Stimulated activated CD4-positive, alpha-beta T cell treated with anti-CD3 and anti-CD28 coated beads, Interleukin-1b, Interleukin-23, amount 100 ng/mL, for 1 hour (primary cell): ENCODE data around the gene ZCCHC24.
A peak's percentile ranks its signal among the peaks of the same experiment; 100 is the strongest.

ENCODE experiments used
- DNase-seq, 2 donors: peaks; one replicate each; pipeline ENCODE4 v3.0.0-alpha.2; 2020; ENCODE audit warnings: low read depth in 2 of 2

ZCCHC24 gene

GRCh38 chr10:79411546-79412495, 33.6 kb downstream of the ZCCHC24 start:
- DNase-seq: no peak

GRCh38 chr10:79410315-79411094, 34.9 kb downstream of the ZCCHC24 start:
- DNase-seq: no peak

GRCh38 chr10:79409726-79410085, 35.7 kb downstream of the ZCCHC24 start:
- DNase-seq: no peak

- no peak for DNase-seq
Measured at GRCh38 chr10:79409038-79409725, 36.2 kb downstream of the ZCCHC24 start.

GRCh38 chr10:79407811-79408795, 37.3 kb downstream of the ZCCHC24 start:
- DNase-seq: no peak

GRCh38 chr10:79407423-79407796, 38.0 kb downstream of the ZCCHC24 start:
- DNase-seq: no peak

GRCh38 chr10:79406683-79407422, 38.6 kb downstream of the ZCCHC24 start:
- no peak for DNase-seq

GRCh38 chr10:79405995-79406515, 39.4 kb downstream of the ZCCHC24 start:
- DNase-seq: no peak

- no peak for DNase-seq
Measured at GRCh38 chr10:79405221-79405994, 40.0 kb downstream of the ZCCHC24 start.

GRCh38 chr10:79404690-79405131, 40.7 kb downstream of the ZCCHC24 start:
- DNase-seq: no peak

GRCh38 chr10:79404231-79404609, 41.2 kb downstream of the ZCCHC24 start:
- DNase-seq: no peak

- no peak for DNase-seq
Measured at GRCh38 chr10:79403441-79404230, 41.8 kb downstream of the ZCCHC24 start.

GRCh38 chr10:79402951-79403350, 42.5 kb downstream of the ZCCHC24 start:
- no peak for DNase-seq

GRCh38 chr10:79402625-79402946, 42.8 kb downstream of the ZCCHC24 start:
- DNase-seq: no peak

- no peak for DNase-seq
Measured at GRCh38 chr10:79401015-79401921, 44.2 kb downstream of the ZCCHC24 start.

- peak in 1 of 2 donors; percentile 12 for DNase-seq
Measured at GRCh38 chr10:79400146-79401004, 45.0 kb downstream of the ZCCHC24 start.
